GM21619 (cell line): Measurements from ENCODE around the gene FAM217B.
"Not testable (repeated sequence)": the region's sequence is repeated elsewhere in the genome, so short reads cannot be mapped to it uniquely, and the experiment has no call there.

Experiments used
- ATAC-seq: cut with Tn5 transposase; IDR thresholded peaks from one replicate; pipeline ENCODE4 v1.9.1; 2021; ENCODE audit not compliant: unreplicated experiment

Gene FAM217B

DNA sequence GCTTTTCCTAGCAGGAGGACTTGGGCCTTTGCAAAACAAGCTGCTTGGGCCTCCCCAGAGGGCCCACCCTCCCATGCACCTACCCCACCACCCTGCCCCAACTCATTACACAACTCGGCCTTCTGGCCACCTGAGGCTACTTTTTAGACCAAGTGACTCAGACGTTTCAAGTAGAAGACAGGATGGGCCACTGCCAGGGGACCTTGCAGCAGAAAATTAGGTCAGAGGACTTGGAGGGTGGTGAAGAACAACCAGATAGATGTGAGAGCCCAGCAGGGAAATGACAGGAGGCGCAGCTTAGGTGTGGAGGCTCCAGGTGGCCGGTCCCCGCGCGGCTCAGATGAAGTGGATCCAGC, 1.5 kb upstream of the FAM217B start:
- ATAC-seq: no peak

GRCh38 chr20:59939052-59939878, 924 bp upstream of the FAM217B start:
- no peak for ATAC-seq

- peak; percentile 36 for ATAC-seq
These were observed 385 bp upstream of the FAM217B start for GRCh38 chr20:59939879-59940128.

DNA sequence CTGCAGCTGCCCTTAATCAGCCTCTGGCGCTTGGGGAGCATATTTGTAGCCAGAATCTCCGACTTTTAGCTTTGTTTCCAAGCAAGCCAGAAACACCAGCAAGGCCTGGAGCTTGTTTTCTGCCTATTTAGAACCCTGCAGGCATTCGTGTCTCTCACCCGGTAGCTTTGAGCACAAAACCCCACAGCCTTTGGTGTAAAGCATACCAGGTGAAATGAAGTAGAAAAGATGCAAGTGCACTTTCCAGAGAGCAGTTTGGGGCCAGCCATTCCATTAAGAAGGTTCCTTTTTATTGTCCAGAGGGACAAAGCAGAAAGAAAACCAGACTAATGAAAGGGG, 736 bp downstream of the FAM217B start:
- ATAC-seq: no peak

- no peak for ATAC-seq
These were observed 2.1 kb downstream of the FAM217B start for GRCh38 chr20:59942245-59942644.

GRCh38 chr20:59944726-59945125, 4.5 kb downstream of the FAM217B start:
- no peak for ATAC-seq

GRCh38 chr20:59945175-59945574, 5.0 kb downstream of the FAM217B start:
- ATAC-seq: no peak

DNA sequence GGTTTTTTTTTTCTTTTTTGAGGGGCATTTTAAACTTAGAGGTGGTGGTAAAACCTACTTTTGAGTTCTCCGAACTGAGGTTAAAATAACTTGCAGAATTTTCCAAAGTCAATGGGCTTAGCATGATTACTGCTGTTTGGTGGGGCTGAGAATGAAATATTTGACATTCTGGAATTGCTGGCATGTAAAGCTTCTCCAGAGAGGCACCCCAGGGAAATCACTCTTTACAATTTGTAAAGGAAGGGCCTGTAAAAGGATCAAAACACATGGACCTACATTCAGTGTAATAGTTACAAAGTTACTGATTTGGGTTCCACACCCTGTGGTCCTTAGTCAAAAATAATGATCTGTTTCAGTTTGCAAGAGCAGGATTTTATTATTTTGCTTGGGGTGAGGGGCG, 5.5 kb downstream of the FAM217B start:
- ATAC-seq: no peak

GRCh38 chr20:59947376-59947775, 7.2 kb downstream of the FAM217B start:
- ATAC-seq: no peak

DNA sequence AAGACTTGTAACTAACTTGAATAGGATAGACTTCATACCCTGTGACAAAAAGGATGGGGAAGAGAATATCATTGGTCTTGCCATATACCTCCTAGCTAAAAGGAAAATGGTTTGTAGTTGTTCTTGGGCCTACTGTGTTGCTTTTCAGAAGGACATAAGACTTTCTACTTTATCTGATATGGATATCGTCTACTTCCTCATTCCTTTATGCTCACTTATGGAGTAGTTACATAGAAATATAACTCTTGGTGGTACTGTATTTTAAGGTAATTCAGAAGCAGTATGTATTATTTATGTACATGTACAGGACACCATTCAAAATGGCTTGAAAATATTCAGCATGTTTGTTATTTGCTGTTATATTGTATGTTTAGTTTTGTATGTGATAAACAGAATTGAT, 8.0 kb downstream of the FAM217B start:
- ATAC-seq: no peak

GRCh38 chr20:59948828-59949720, 8.9 kb downstream of the FAM217B start:
- ATAC-seq: peak; percentile 77

DNA sequence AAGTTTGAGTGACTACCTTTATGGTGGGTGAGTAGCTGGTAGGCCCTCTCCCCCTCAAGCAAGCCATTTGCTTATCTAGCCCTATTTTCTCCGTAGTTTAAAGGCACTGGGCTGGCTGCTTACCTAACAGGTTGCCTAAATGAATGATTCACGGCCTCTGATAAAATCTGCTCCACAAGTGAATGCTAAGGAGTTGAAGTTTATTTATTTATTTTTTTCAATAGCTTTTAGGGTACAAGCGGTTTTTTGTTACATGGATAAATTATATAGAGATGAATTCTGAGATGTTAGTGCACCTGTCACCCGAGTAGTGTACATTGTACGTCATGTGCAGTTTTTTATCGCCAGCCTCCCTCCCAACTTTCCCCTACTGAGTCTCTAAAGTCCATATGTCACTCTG, 9.7 kb downstream of the FAM217B start:
- ATAC-seq: no peak

DNA sequence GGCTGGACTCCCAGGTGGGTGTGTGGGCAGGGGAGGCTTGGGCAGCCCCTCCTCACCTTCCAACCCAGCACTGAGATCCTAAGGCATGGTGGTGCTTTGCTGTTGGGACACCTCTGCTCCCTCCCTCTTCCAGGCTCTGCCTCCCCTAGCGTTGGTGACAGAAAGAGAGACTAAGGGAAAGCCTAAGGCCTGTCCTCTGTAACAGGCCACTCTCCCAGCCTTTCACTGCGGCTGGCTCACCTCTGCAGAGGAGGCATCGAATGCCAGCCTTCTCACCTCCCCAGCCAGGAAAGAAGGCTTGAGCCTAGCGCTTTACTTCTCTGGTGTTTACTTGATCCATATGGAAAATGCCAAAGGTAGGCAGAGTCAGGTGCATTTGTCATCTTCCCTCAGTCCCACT, 14.5 kb downstream of the FAM217B start:
- ATAC-seq: no peak

DNA sequence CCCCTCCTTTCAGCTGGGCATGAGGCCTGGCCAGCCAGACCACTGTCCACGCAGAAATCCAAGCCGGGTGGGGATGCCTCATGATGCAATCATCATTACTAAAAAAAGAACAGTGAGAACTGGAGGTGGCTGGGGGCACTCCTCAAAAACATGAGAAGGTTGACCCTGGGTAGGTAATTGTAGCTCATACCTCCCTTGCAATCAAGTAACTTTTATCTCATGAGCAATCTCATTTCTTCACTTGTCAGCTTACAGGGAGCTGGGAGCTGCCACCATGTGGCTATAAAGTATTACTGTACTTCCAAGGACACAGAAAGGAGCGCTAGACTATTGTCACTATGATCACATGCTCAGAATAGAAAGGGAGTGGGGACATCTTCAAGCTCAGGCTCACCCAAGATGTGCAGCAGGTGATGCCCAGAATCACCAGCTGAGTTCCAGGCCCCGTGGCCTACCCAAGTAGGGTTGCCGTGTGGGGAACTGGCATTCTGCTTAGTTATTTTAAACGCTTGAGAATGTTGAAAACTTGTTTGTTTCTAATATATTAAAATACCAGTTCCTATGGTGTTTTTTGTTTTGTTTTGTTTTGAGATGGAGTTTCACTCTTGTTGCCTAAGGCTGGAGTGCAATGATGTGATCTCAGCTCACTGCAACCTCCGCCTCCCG, 15.1 kb downstream of the FAM217B start:
- ATAC-seq: no peak

DNA sequence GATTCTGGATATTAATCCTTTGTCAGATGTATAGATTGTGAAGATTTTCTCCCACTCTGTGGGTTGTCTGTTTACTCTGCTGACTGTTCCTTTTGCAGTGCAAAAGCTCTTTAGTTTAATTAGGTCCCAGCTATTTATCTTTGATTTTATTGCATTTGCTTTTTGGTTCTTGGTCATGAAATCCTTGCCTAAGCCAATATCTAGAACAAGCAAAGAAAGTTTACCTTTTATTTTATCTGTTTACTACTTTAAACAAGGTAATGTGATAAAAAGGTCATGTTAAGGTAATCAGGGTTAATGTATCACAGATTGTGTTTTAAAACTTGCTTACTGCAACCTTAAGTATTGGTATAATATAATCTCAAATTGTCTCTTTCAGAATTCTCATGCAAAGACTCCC, 17.4 kb downstream of the FAM217B start:
- not testable (repeated sequence) for ATAC-seq

GRCh38 chr20:59958123-59958522, 17.9 kb downstream of the FAM217B start, which contains the start of gene CDH26:
TSS of gene CDH26 (plus strand) at chr20:59958423. CDS start at chr20:59958727, 304 bp downstream.
- no peak for ATAC-seq

GRCh38 chr20:59958626-59959025, 18.4 kb downstream of the FAM217B start:
- no peak for ATAC-seq

DNA sequence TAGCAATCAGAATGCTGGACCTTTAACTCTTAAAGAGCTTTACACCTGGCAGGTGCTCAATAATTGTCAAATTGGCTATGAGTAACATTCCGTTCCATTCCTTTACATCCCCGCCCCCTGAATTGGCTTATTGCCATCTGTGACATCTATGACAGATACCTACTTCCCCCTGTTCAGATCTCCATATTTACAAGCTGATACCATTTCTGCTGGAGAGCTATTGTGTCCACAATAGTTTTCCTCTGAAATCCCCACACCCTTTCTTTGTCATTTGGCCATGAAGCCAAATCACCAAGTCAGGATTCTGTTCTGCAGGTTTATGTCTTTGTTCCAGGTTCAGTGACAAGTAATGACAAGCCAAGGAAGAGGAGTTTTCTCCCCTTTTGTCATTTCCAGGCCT, 21.2 kb downstream of the FAM217B start:
- ATAC-seq: no peak

- no peak for ATAC-seq
These were observed 22.0 kb downstream of the FAM217B start for GRCh38 chr20:59962155-59962554.

DNA sequence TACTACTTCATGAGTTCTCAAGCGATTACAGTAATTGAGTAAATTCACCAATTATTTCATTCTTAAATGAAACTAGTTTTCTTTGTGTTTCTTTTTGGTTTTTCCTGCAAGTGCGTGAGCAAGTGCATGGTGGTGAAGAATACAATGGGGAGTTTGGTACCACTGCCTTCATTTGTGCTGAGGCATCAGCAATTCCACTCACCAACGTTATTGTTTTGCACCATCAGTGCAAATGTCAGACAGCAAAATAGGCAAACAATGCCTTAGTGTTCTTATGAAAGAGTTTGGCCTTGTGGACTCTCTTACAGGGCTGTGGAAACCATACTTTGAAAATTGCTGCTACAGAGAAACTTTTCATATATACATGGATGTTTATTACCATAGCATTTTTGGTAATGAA, 26.2 kb downstream of the FAM217B start:
- ATAC-seq: no peak

- no peak for ATAC-seq
These were observed 31.2 kb downstream of the FAM217B start for GRCh38 chr20:59971428-59971827.
